Prostate gland (tissue), 2 donors: ENCODE data around the gene ANKRD10.

ENCODE experiments used
- POLR2A ChIP-seq: fragments of 450-650 bp; IDR thresholded peaks from one replicate; pipeline ENCODE4 v1.6.1; 2016; ENCODE audit warnings: antibody characterized with exemption, mild to moderate bottlenecking
- TF ChIP-seq, protein P1 (sequence below), 4 experiments: fragments of 200-600 bp in 2 of 4; fragments of 450-650 bp in 2 of 4; sonication (generic) in 2 of 4; IDR thresholded peaks; 1 replicate in 3 of 4; 2 replicates in 1 of 4; pipeline ENCODE4 v1.5.1; 2016 to 2019; ENCODE audit warnings: antibody characterized with exemption in 4 of 4, mild to moderate bottlenecking in 2 of 4, moderate library complexity in 2 of 4

GRCh38 chr13:110950356-110950755 is 35.5 kb upstream of the ANKRD10 start:
- TF ChIP-seq, protein P1, sequence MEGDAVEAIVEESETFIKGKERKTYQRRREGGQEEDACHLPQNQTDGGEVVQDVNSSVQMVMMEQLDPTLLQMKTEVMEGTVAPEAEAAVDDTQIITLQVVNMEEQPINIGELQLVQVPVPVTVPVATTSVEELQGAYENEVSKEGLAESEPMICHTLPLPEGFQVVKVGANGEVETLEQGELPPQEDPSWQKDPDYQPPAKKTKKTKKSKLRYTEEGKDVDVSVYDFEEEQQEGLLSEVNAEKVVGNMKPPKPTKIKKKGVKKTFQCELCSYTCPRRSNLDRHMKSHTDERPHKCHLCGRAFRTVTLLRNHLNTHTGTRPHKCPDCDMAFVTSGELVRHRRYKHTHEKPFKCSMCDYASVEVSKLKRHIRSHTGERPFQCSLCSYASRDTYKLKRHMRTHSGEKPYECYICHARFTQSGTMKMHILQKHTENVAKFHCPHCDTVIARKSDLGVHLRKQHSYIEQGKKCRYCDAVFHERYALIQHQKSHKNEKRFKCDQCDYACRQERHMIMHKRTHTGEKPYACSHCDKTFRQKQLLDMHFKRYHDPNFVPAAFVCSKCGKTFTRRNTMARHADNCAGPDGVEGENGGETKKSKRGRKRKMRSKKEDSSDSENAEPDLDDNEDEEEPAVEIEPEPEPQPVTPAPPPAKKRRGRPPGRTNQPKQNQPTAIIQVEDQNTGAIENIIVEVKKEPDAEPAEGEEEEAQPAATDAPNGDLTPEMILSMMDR (IDR thresholded peaks at IDR 0.05) = no peak
- no peak for TF ChIP-seq POLR2A
